ENCODE results near the gene C2.

The C2 gene

DNA sequence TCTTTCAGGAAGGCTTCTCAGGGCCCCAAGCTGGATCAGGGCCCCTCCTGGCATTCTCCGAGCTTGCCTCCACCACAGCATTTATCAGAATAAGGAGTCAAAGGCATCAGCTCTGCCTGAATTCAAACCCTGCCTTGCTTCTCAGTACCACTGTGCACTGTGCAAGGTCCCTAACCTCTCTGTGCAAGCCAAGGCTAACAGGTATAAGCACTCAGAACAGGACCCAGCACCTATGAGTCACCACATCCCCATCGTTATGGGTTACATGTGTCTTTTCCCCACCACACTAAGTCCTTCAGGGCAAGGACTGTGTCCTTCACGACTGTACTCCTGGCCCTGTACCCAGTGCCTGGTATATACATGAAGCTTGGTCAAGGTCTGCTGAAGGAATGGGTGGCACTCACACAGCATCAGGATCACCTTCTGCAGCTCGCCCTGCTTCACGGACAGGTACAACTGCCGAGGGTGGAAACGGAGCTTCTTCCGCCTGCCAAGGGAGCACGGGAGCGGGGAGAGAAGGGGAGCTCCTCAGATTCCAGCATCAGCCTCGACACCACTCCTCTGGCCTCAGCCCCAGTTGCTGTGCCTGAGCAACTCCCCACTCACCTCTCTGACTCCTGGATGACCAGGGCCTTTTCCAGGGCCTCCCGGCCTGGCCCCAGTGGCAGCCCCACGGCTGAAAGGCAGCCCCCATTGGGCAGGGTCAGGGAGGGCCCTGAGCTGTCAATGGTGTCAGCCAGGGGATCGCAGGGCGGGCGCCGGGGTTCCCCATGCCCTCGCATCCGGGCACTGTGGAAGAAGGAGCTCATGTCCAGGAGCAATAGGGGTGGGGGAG lies 40.1 kb upstream of the C2 start:
- Histone ChIP-seq H3K36me3 (replicated peaks) (peaks cover 63% of the 10 kb centered on the region), H3K27ac (no peak overlapping the region), H3K27me3 (replicated peaks) (no peaks in the 10 kb centered on the region), H3K4me3 (ENCODE audit: low read depth, low read length) (no peak overlapping the region)
- in situ Hi-C loops (cut with HindIII; ENCODE audit: low pct_ligation_motif_present, low sequenced_read_pairs) = no loop called here
- no peak for TF ChIP-seq CTCF (IDR thresholded peaks at IDR 0.05; ENCODE audit: low read depth, low read length, missing control alignments)
- no peak for DNase-seq

- H3K27ac ChIP-seq = no peak overlapping the region
- H3K4me3 ChIP-seq (ENCODE audit: low read depth, low read length) = no peak overlapping the region
- peak; percentile 87 for TF ChIP-seq CTCF (IDR thresholded peaks at IDR 0.05; ENCODE audit: low read depth, low read length, missing control alignments)
- no peaks in the 10 kb centered on the region for H3K27me3 ChIP-seq (replicated peaks)
- peaks cover 61% of the 10 kb centered on the region for H3K36me3 ChIP-seq (replicated peaks)
- no peak for DNase-seq
- in situ Hi-C loops (cut with HindIII; ENCODE audit: low pct_ligation_motif_present, low sequenced_read_pairs) = no loop called here
Measured at GRCh38 chr6:31888276-31889258, 39.0 kb upstream of the C2 start.

GRCh38 chr6:31889331-31889972 lies 38.1 kb upstream of the C2 start:
- no peak overlapping the region for H3K27ac ChIP-seq
- no peaks in the 10 kb centered on the region for H3K27me3 ChIP-seq (replicated peaks)
- no peak for DNase-seq
- no peak overlapping the region for H3K4me3 ChIP-seq (ENCODE audit: low read depth, low read length)
- TF ChIP-seq CTCF (IDR thresholded peaks at IDR 0.05; ENCODE audit: low read depth, low read length, missing control alignments) = no peak
- H3K36me3 ChIP-seq (replicated peaks) = peaks cover 59% of the 10 kb centered on the region
- in situ Hi-C loops (cut with HindIII; ENCODE audit: low pct_ligation_motif_present, low sequenced_read_pairs) = no loop called here

GRCh38 chr6:31892821-31893220 lies 34.7 kb upstream of the C2 start:
- Histone ChIP-seq H3K4me3 (ENCODE audit: low read depth, low read length) (no peak overlapping the region), H3K27me3 (replicated peaks) (no peaks in the 10 kb centered on the region), H3K36me3 (replicated peaks) (peaks cover 33% of the 10 kb centered on the region), H3K27ac (no peak overlapping the region)
- no peak for TF ChIP-seq CTCF (IDR thresholded peaks at IDR 0.05; ENCODE audit: low read depth, low read length, missing control alignments)
- in situ Hi-C loops (cut with HindIII; ENCODE audit: low pct_ligation_motif_present, low sequenced_read_pairs) = no loop called here
- DNase-seq = no peak

- DNase-seq = no peak
- peaks cover 11% of the 10 kb centered on the region for H3K36me3 ChIP-seq (replicated peaks)
- no peak overlapping the region for H3K27ac ChIP-seq
- in situ Hi-C loops (cut with HindIII; ENCODE audit: low pct_ligation_motif_present, low sequenced_read_pairs) = no loop called here
- H3K4me3 ChIP-seq (ENCODE audit: low read depth, low read length) = peak overlapping the region; percentile 89
- TF ChIP-seq CTCF (IDR thresholded peaks at IDR 0.05; ENCODE audit: low read depth, low read length, missing control alignments) = no peak
- H3K27me3 ChIP-seq (replicated peaks) = no peaks in the 10 kb centered on the region
Measured at GRCh38 chr6:31896493-31896855, 31.0 kb upstream of the C2 start.

Measured in brain microvascular endothelial cell (primary cell).